Right hindlimb (tissue), 1 donor: ENCODE data around the gene NRCAM.

ENCODE experiments used
- DNase-seq: peaks from one replicate; pipeline ENCODE4 v3.0.0-alpha.2; 2018

NRCAM gene

GRCh38 chr7:108335269-108335918 is 120.8 kb downstream of the NRCAM start:
- DNase-seq: no peak

GRCh38 chr7:108332937-108333336 is 123.3 kb downstream of the NRCAM start:
- no peak for DNase-seq

- DNase-seq: no peak
Observed at GRCh38 chr7:108331971-108332370, 124.3 kb downstream of the NRCAM start.

GRCh38 chr7:108330227-108330626 is 126.0 kb downstream of the NRCAM start:
- DNase-seq: no peak

- no peak for DNase-seq
Observed at GRCh38 chr7:108329514-108329913, 126.7 kb downstream of the NRCAM start.

GRCh38 chr7:108328174-108328651 is 128.0 kb downstream of the NRCAM start:
- no peak for DNase-seq

GRCh38 chr7:108327353-108327752 is 128.9 kb downstream of the NRCAM start:
- no peak for DNase-seq

GRCh38 chr7:108326938-108327337 is 129.3 kb downstream of the NRCAM start:
- DNase-seq: no peak

- no peak for DNase-seq
Observed at GRCh38 chr7:108324053-108325038, 131.9 kb downstream of the NRCAM start.

GRCh38 chr7:108322925-108323832 is 133.1 kb downstream of the NRCAM start:
- DNase-seq: no peak

- DNase-seq: no peak
Observed at GRCh38 chr7:108322046-108322445, 134.2 kb downstream of the NRCAM start.

- no peak for DNase-seq
Observed at GRCh38 chr7:108321359-108321758, 134.9 kb downstream of the NRCAM start.

GRCh38 chr7:108316708-108317107 is 139.5 kb downstream of the NRCAM start:
- DNase-seq: no peak

- no peak for DNase-seq
Observed at GRCh38 chr7:108314551-108314950, 141.7 kb downstream of the NRCAM start.

- DNase-seq: no peak
Observed at GRCh38 chr7:108314049-108314448, 142.2 kb downstream of the NRCAM start.

- DNase-seq: no peak
Observed at GRCh38 chr7:108313086-108313485, 143.2 kb downstream of the NRCAM start.

- DNase-seq: no peak
Observed at GRCh38 chr7:108311446-108312168, 144.6 kb downstream of the NRCAM start.

GRCh38 chr7:108310351-108310750 is 145.9 kb downstream of the NRCAM start:
- DNase-seq: no peak

- no peak for DNase-seq
Observed at GRCh38 chr7:108308903-108309302, 147.3 kb downstream of the NRCAM start.

- no peak for DNase-seq
Observed at GRCh38 chr7:108308276-108308675, 148.0 kb downstream of the NRCAM start.

GRCh38 chr7:108307595-108307994 is 148.6 kb downstream of the NRCAM start:
- no peak for DNase-seq

- DNase-seq: no peak
Observed at GRCh38 chr7:108307194-108307593, 149.0 kb downstream of the NRCAM start.
